CD14-positive monocyte (primary cell): ENCODE measurements around the gene MCRIP2. TPM values are rescaled to one million over a fixed set of nuclear protein-coding genes. Genes with fewer than 3 reads are reported as not detected.
A peak's percentile ranks its signal among the peaks of the same experiment; 100 is the strongest.

Experiments used
- DNase-seq, 3 donors: peaks; one replicate each; pipeline ENCODE4 v3.0.0-alpha.2; 2011 to 2022
- H2AFZ ChIP-seq: 2 replicates; pipeline ENCODE4 v1.6.0; 2012; ENCODE audit warnings: mild to moderate bottlenecking, low read depth, low read length, inconsistent platforms; ENCODE audit not compliant: insufficient read depth, poor library complexity, severe bottlenecking
- H3K27ac ChIP-seq, 2 donors: 1 replicate in 1 of 2; 2 replicates in 1 of 2; pipeline ENCODE4 v1.5.1; 2012 to 2013; ENCODE audit warnings: low read length in 2 of 2, control low read depth in 1 of 2, inconsistent platforms in 1 of 2, low read depth in 1 of 2, mild to moderate bottlenecking in 1 of 2
- H3K27me3 ChIP-seq, 2 donors: one replicate each; pipeline versions ENCODE4 v1.6.0 to v1.6.1; 2011 to 2013; ENCODE audit warnings: low read length in 2 of 2; ENCODE audit not compliant: control insufficient read depth in 2 of 2, insufficient read depth in 2 of 2
- H3K36me3 ChIP-seq, 2 donors: replicated peaks in 1 of 2; 1 replicate in 1 of 2; 2 replicates in 1 of 2; pipeline versions ENCODE4 v1.5.1 to v1.6.1; 2012 to 2013; ENCODE audit warnings: low read length in 2 of 2, control low read depth in 1 of 2, inconsistent platforms in 1 of 2, mild to moderate bottlenecking in 1 of 2; ENCODE audit not compliant: insufficient read depth in 2 of 2, control insufficient read depth in 1 of 2
- H3K4me1 ChIP-seq, 2 donors: 1 replicate in 1 of 2; 2 replicates in 1 of 2; pipeline versions ENCODE4 v1.5.1 to v1.6.1; 2012 to 2013; ENCODE audit warnings: low read length in 2 of 2, control low read depth in 1 of 2, inconsistent platforms in 1 of 2, mild to moderate bottlenecking in 1 of 2, moderate library complexity in 1 of 2; ENCODE audit not compliant: insufficient read depth in 2 of 2, control insufficient read depth in 1 of 2
- H3K4me2 ChIP-seq: replicated peaks from 2 replicates; pipeline ENCODE3; 2012; ENCODE audit warnings: low read length, moderate library complexity, mild to moderate bottlenecking; ENCODE audit not compliant: poor library complexity, severe bottlenecking; ENCODE audit errors: extremely low read depth
- H3K4me3 ChIP-seq, 3 experiments: fragments of 200-600 bp in 1 of 3; sonication (generic) in 1 of 3; replicated peaks in 1 of 3; 1 replicate in 2 of 3; 2 replicates in 1 of 3; pipeline ENCODE4 v1.5.1; 2011 to 2013; ENCODE audit warnings: low read length in 3 of 3, mild to moderate bottlenecking in 3 of 3, control low read depth in 2 of 3, low read depth in 2 of 3, inconsistent platforms in 1 of 3, moderate library complexity in 1 of 3
- H3K79me2 ChIP-seq: 2 replicates; pipeline ENCODE4 v1.6.0; 2012; ENCODE audit warnings: mild to moderate bottlenecking, control low read depth, inconsistent platforms, low read length, moderate library complexity; ENCODE audit not compliant: insufficient read depth
- H3K9ac ChIP-seq: 2 replicates; pipeline ENCODE4 v1.6.0; 2017; ENCODE audit warnings: low read length, mild to moderate bottlenecking; ENCODE audit not compliant: insufficient read depth, poor library complexity, severe bottlenecking
- H3K9me3 ChIP-seq, 2 donors: replicated peaks in 1 of 2; 1 replicate in 1 of 2; 2 replicates in 1 of 2; pipeline versions ENCODE4 v1.5.1 to v1.6.1; 2012 to 2013; ENCODE audit warnings: low read length in 2 of 2, control low read depth in 1 of 2; ENCODE audit not compliant: control insufficient read depth in 1 of 2, insufficient read depth in 1 of 2
- H4K20me1 ChIP-seq: 2 replicates; pipeline ENCODE4 v1.6.0; 2012; ENCODE audit warnings: mild to moderate bottlenecking, low read length, control low read depth, moderate library complexity; ENCODE audit not compliant: insufficient read depth
- H3K27ac Mint-ChIP-seq, 7 donors: one replicate each; pipeline ENCODE4 v1.8.0; 2020; ENCODE audit warnings: mild to moderate bottlenecking in 7 of 7, mixed read lengths in 7 of 7, moderate library complexity in 6 of 7, inconsistent platforms in 2 of 7
- H3K27me3 Mint-ChIP-seq, 3 donors: one replicate each; pipeline ENCODE4 v1.8.0; 2021 to 2022; ENCODE audit warnings: low read depth in 3 of 3, mild to moderate bottlenecking in 3 of 3, mixed read lengths in 3 of 3, moderate library complexity in 3 of 3, inconsistent platforms in 1 of 3
- H3K36me3 Mint-ChIP-seq, 2 donors: one replicate each; pipeline ENCODE4 v1.8.0; 2020; ENCODE audit warnings: mixed read lengths in 2 of 2, inconsistent platforms in 1 of 2, mild to moderate bottlenecking in 1 of 2
- H3K4me1 Mint-ChIP-seq: one replicate; pipeline ENCODE4 v1.8.0; 2020; ENCODE audit warnings: mild to moderate bottlenecking, mixed read lengths
- H3K4me3 Mint-ChIP-seq, 2 donors: one replicate each; pipeline ENCODE4 v1.8.0; 2020; ENCODE audit warnings: mild to moderate bottlenecking in 2 of 2, mixed read lengths in 2 of 2, moderate library complexity in 1 of 2
- H3K9me3 Mint-ChIP-seq, 7 donors: one replicate each; pipeline ENCODE4 v1.8.0; 2020 to 2022; ENCODE audit warnings: mixed read lengths in 7 of 7, mild to moderate bottlenecking in 6 of 7, moderate library complexity in 6 of 7, inconsistent platforms in 2 of 7
- CTCF ChIP-seq: fragments of 200-600 bp; IDR thresholded peaks from one replicate; pipeline ENCODE4 v1.8.0; 2022; ENCODE audit warnings: antibody characterized with exemption, mild to moderate bottlenecking
- WGBS: methylation state at CpG from one replicate; pipeline ENCODE4 v1.1.5; 2013; ENCODE audit warnings: missing lambda C conversion rate; ENCODE audit not compliant: insufficient coverage; 5-methylcytosine and 5-hydroxymethylcytosine counted together
- intact Hi-C, 2 donors: fragments of 100-400 bp; cut with micrococcal nuclease; formaldehyde crosslinking; loops; one replicate each; pipeline versions ENCODE4 v1.15.0 to v1.15.1; 2023
- polyA plus RNA-seq, 3 donors: library from polyadenylated mRNA; depleted of rRNA in 1 of 3; unstranded in 2 of 3; stranded (reverse) in 1 of 3; fragments of 300-500 nt in 2 of 3; fragments of >200 nt in 1 of 3; fragmentation: Illumina TruSeq in 2 of 3; gene quantifications; 1 replicate in 2 of 3; 2 replicates in 1 of 3; pipeline ENCODE4 v1.2.3, GENCODE V29; 2012 to 2021

MCRIP2 gene
- polyA plus RNA-seq, 3 donors: 23.7 to 65.6 (median 42.1) TPM

DNA sequence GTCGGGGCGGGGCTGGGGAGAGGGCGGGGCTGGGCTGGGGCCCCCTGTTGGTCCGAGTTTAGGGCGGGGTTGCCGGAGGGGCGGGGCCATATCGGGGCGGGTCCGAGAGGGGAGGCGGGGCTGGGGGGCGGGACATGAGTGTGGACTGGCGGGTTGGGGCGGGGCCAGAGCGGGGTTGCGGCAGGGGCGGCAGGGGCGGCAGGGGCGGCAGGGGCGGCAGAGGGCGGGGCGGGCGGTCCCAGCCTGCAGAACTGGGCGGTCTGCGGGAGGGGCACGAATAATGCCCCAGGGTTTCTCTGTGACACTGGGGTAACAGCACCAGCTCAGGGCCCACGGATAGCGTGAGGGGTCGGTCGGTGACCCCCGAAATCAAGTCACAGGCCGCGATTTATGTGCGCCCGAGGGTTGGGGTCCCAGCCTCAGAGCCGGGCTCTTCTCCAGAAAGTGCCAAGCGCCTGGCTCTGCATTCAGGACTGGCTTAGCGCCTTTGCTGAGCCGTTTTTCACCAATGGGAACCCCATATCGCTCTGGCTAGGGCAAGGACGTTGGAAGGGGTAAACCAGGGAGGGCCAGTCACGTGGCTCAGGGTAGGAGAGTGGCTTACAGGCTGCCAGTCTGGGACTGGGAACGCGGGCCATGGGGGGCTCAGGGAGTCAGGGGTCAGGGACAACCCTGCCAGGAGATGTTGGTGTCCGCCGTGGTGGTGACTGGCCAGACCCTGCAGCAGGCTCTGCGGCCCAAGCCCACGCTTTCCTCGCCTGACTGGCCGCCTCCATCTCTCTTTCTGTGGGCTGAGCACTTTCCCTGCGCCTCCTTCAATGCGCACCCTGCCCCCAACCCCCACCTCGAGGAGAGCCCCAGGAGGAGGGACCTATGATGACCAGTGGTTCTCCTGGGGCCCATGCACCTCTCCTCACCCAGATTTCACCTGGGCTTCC is 4.3 kb upstream of the MCRIP2 start:
- Histone ChIP-seq H3K4me2 (peak overlapping the region; percentile 100), H3K36me3 (peaks cover 0 to 8% of the 10 kb centered on the region in 2 donors), H3K79me2 (peaks cover 19% of the 10 kb centered on the region), H3K27me3 (no peaks in the 10 kb centered on the region), H4K20me1 (peaks cover 17% of the 10 kb centered on the region), H3K27ac (peak overlapping the region; percentile 87 to 95), H3K9ac (peak overlapping the region; percentile 82), H3K4me3 (peak overlapping the region; percentile 70 to 96 (median 89)), H3K4me1 (peaks cover 31 to 47% of the 10 kb centered on the region in 2 donors), H3K9me3 (no peaks in the 10 kb centered on the region), H2AFZ (peak overlapping the region; percentile 85)
- Mint-ChIP-seq H3K9me3 (no peaks in the 10 kb centered on the region), H3K4me1 (peaks cover 14% of the 10 kb centered on the region), H3K27me3 (peaks cover 0 to 6% (median 0%) of the 10 kb centered on the region in 3 donors), H3K4me3 (peak overlapping the region; percentile 95 to 97), H3K27ac (peak overlapping the region; percentile 62 to 99 (median 98)), H3K36me3 (peaks cover 2 to 4% of the 10 kb centered on the region in 2 donors)
- TF ChIP-seq CTCF: no peak
- peak; percentile 77 to 89 (median 87) for DNase-seq
- intact Hi-C loops: loop anchor here (2.0 to 5.0 kb wide), 4 partner anchors 23 to 110 kb away; partner anchors contain the start of genes CAPN15 (in 2 of the 2), JMJD8 (in 1 of the 2) and STUB1 (in 1 of the 2)
- 21% methylated on average over 32 of the region's 53 CpGs for WGBS

GRCh38 chr16:638034-638543 is 3.5 kb upstream of the MCRIP2 start:
- intact Hi-C loops: loop anchor here (5.0 kb wide), 2 partner anchors 44 to 111 kb away; partner anchors contain the start of genes CAPN15 (in 2 of the 2), JMJD8 (in 1 of the 2) and STUB1 (in 1 of the 2)
- no peaks in the 10 kb centered on the region for H3K9me3 ChIP-seq
- WGBS: 91% methylated on average over 10 of the region's 15 CpGs
- peaks cover 25% of the 10 kb centered on the region for H3K79me2 ChIP-seq
- H3K4me1 Mint-ChIP-seq: peaks cover 20% of the 10 kb centered on the region
- no peaks in the 10 kb centered on the region for H3K27me3 ChIP-seq
- H3K27ac Mint-ChIP-seq: peak overlapping the region in 1 of 7 donors; percentile 62
- H3K9me3 Mint-ChIP-seq: no peaks in the 10 kb centered on the region
- no peak overlapping the region for H3K4me2 ChIP-seq
- no peak overlapping the region for H3K4me3 ChIP-seq
- no peak overlapping the region for H3K27ac ChIP-seq
- H3K4me3 Mint-ChIP-seq: no peak overlapping the region
- H3K36me3 Mint-ChIP-seq: peaks cover 2 to 4% of the 10 kb centered on the region in 2 donors
- peaks cover 39 to 54% of the 10 kb centered on the region in 2 donors for H3K4me1 ChIP-seq
- H2AFZ ChIP-seq: no peak overlapping the region
- DNase-seq: no peak
- H3K27me3 Mint-ChIP-seq: peaks cover 0 to 6% (median 0%) of the 10 kb centered on the region in 3 donors
- H4K20me1 ChIP-seq: peaks cover 22% of the 10 kb centered on the region
- H3K36me3 ChIP-seq: peaks cover 0 to 8% of the 10 kb centered on the region in 2 donors
- TF ChIP-seq CTCF: no peak
- H3K9ac ChIP-seq: no peak overlapping the region
